ENCODE data around the gene GAST.

DNA sequence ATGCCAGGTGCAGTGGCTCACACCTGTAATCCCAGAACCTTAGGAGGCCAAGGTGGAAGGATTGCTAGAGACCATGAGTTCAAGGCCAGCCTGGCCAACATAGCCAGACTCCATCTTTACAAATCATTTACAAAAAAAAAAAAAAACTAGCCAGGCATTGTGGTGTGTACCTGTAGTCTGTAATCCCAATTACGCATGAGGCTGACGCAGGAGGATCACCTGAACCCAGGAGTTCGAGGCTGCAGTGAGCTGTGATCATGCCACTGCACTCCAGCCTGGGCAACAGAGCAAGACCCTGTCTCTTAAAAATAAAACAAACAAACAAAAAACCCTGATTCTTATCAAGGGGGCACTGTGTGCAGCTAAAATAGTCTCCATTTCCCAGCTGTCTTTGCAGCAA is 39.2 kb downstream of the GAST start:
- TF ChIP-seq, protein P1, sequence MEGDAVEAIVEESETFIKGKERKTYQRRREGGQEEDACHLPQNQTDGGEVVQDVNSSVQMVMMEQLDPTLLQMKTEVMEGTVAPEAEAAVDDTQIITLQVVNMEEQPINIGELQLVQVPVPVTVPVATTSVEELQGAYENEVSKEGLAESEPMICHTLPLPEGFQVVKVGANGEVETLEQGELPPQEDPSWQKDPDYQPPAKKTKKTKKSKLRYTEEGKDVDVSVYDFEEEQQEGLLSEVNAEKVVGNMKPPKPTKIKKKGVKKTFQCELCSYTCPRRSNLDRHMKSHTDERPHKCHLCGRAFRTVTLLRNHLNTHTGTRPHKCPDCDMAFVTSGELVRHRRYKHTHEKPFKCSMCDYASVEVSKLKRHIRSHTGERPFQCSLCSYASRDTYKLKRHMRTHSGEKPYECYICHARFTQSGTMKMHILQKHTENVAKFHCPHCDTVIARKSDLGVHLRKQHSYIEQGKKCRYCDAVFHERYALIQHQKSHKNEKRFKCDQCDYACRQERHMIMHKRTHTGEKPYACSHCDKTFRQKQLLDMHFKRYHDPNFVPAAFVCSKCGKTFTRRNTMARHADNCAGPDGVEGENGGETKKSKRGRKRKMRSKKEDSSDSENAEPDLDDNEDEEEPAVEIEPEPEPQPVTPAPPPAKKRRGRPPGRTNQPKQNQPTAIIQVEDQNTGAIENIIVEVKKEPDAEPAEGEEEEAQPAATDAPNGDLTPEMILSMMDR (conservative IDR thresholded peaks at IDR 0.05 in 1 of 2, IDR thresholded peaks at IDR 0.05 in 1 of 2; ENCODE audit: low read depth in 1 of 2, low read length in 2 of 2): no peak
- no peak for TF ChIP-seq EZH2 (IDR thresholded peaks at IDR 0.05; ENCODE audit: low read length, missing control alignments)

All from fibroblast of lung (primary cell).